ENCODE data around the gene CLDN19. TPM values are rescaled to one million over a fixed set of nuclear protein-coding genes. Genes with fewer than 3 reads are reported as not detected.
A peak's percentile ranks its signal among the peaks of the same experiment; 100 is the strongest.
"Not testable (repeated sequence)": the region's sequence is repeated elsewhere in the genome, so short reads cannot be mapped to it uniquely, and the experiment has no call there.

Gene CLDN19
- total and polyA plus RNA-seq, 4 experiments from 2014 or later = not detected

DNA sequence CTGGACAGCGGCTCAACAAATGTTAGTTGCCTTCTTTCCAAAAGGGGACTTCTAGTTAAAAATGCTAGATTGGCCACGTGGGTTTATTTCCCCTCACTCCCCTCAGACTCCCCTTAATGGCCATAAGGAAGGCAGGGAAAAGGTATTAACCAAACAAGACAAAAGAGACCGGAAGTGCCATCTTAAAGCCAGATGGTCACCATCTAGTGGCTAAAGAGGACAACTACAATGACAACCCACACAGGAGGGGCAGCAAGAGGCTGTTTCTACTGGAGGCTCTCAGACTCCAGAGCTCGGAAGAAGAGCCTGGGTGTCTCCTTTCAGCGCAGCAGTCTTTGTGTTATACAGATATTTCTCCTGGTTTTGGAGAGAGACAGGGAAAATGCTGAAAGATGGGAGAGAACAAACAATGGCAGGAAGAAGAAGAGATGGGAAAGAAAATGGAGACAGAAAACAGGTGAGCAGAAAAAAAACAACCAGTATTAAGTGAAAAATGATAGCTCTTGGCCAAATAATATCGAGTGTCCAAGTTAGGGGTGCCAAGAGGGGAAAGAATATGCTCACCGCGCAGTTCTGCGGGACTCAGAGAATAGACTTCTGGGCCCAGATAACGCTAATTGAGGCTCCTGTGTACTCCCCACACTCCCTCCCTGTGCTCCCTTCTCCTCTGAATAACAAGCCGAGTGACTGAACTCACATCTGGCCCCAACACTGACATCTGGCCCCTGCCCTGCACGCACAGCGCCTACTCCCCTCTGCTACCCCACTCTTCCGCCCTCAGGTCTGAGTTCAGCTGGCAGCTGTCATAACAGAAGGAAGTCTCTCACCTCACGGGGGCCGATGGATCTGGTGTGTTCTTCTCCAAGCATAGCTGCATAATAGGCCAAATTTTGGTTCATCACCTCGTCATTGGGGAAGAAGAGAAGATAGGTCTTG is 17.2 kb upstream of the CLDN19 start:
- no peaks in the 10 kb centered on the region for H3K9me3 ChIP-seq (ENCODE audit: control insufficient read depth in 1 of 2, low read length in 2 of 2)
- peak in 4 of 5 donors; percentile 20 to 26 (median 24) for DNase-seq
- intact Hi-C loops (cut with micrococcal nuclease) = no loop called here
- Mint-ChIP-seq H3K27me3 (no peaks in the 10 kb centered on the region), H3K27ac (peak overlapping the region in 5 of 7 donors; percentile 42 to 85 (median 70)), H3K9me3 (no peaks in the 10 kb centered on the region), H3K36me3 (peaks cover 57 to 64% of the 10 kb centered on the region in 2 donors), H3K4me1 (peaks cover 0 to 10% (median under 1%) of the 10 kb centered on the region in 4 donors), H3K4me3 (no peak overlapping the region)
- no peak overlapping the region for H3K27ac ChIP-seq (ENCODE audit: low read depth, low read length)
- ChIA-PET CTCF (ENCODE audit: partially characterized antibody) (interaction anchor here (0.6 to 2.9 kb wide), 3 partner anchors 9 to 35 kb away, joined by 3 to 18 read pairs (median 3); partner anchors contain the start of genes C1orf50 and P3H1), POLR2A (ENCODE audit: partially characterized antibody) (interaction anchor here (3.1 kb wide), 1 partner anchor 10 kb away, joined by 16 read pairs; the partner anchor contains the start of genes C1orf50 and P3H1)
- H3K27me3 ChIP-seq (ENCODE audit: insufficient read depth, low read length) = no peaks in the 10 kb centered on the region
- no peak overlapping the region for H3K4me3 ChIP-seq (ENCODE audit: low read length in 2 of 2)
- H3K4me1 ChIP-seq (ENCODE audit: insufficient read depth, low read length) = no peaks in the 10 kb centered on the region
- peaks cover 65% of the 10 kb centered on the region for H3K36me3 ChIP-seq (ENCODE audit: insufficient read depth, low read length)

DNA sequence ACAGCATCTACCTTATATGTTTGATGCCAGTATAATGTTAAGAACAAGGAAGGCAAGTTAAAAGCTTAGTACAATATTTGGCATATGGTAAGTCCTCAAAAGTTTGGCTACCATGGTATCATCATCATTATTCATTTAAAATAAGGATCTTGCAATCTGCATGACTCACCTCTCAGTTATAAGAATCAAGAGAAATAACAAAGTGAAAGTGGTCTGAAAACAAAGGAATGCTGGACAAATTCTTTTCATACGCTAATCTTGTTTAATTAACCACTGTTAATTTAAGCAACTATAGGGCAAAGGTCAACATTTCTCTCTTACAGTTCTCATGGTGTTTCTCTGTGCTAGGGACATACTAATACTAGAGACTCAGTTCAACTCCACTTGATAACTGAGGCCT is 13.0 kb upstream of the CLDN19 start:
- Mint-ChIP-seq H3K27me3 (no peaks in the 10 kb centered on the region), H3K9me3 (no peaks in the 10 kb centered on the region), H3K4me3 (no peak overlapping the region), H3K4me1 (peaks cover 0 to 10% (median under 1%) of the 10 kb centered on the region in 4 donors), H3K36me3 (peaks cover 84 to 85% of the 10 kb centered on the region in 2 donors), H3K27ac (peak overlapping the region in 1 of 7 donors; percentile 52)
- no peak overlapping the region for H3K27ac ChIP-seq (ENCODE audit: low read depth, low read length)
- no peaks in the 10 kb centered on the region for H3K27me3 ChIP-seq (ENCODE audit: insufficient read depth, low read length)
- intact Hi-C loops (cut with micrococcal nuclease) = no loop called here
- H3K4me3 ChIP-seq (ENCODE audit: low read length in 2 of 2) = no peak overlapping the region
- CTCF ChIA-PET (ENCODE audit: partially characterized antibody) = interaction anchor here (1.4 to 2.2 kb wide), 3 partner anchors 11 to 187 kb away, joined by 3 to 11 read pairs (median 3); partner anchors contain the start of genes C1orf50 and P3H1
- peaks cover 71% of the 10 kb centered on the region for H3K36me3 ChIP-seq (ENCODE audit: insufficient read depth, low read length)
- POLR2A ChIA-PET (ENCODE audit: partially characterized antibody) = no interaction called here
- H3K9me3 ChIP-seq (ENCODE audit: control insufficient read depth in 1 of 2, low read length in 2 of 2) = no peaks in the 10 kb centered on the region
- H3K4me1 ChIP-seq (ENCODE audit: insufficient read depth, low read length) = no peaks in the 10 kb centered on the region
- DNase-seq = no peak

- Histone ChIP-seq H3K27me3 (ENCODE audit: insufficient read depth, low read length) (no peaks in the 10 kb centered on the region), H3K4me1 (ENCODE audit: insufficient read depth, low read length) (no peaks in the 10 kb centered on the region), H3K36me3 (ENCODE audit: insufficient read depth, low read length) (peaks cover 63% of the 10 kb centered on the region), H3K4me3 (ENCODE audit: low read length in 2 of 2) (no peak overlapping the region), H3K27ac (ENCODE audit: low read depth, low read length) (no peak overlapping the region), H3K9me3 (ENCODE audit: control insufficient read depth in 1 of 2, low read length in 2 of 2) (no peaks in the 10 kb centered on the region)
- Mint-ChIP-seq H3K4me1 (peaks cover 0 to 10% (median under 1%) of the 10 kb centered on the region in 4 donors), H3K9me3 (no peaks in the 10 kb centered on the region), H3K36me3 (peaks cover 78 to 80% of the 10 kb centered on the region in 2 donors), H3K4me3 (no peak overlapping the region), H3K27ac (peak overlapping the region in 3 of 7 donors; percentile 18 to 57 (median 43)), H3K27me3 (no peaks in the 10 kb centered on the region)
- DNase-seq = no peak
- ChIA-PET POLR2A (ENCODE audit: partially characterized antibody) (no interaction called here), CTCF (ENCODE audit: partially characterized antibody) (interaction anchor here (1.4 to 2.2 kb wide), 3 partner anchors 10 to 186 kb away, joined by 3 to 11 read pairs (median 3); partner anchors contain the start of genes C1orf50 and P3H1)
- intact Hi-C loops (cut with micrococcal nuclease) = no loop called here
Observed at GRCh38 chr1:42752284-42752683, 12.2 kb upstream of the CLDN19 start.

- H3K4me3 Mint-ChIP-seq = peak overlapping the region in 1 of 8 donors; percentile 42
- H3K9me3 Mint-ChIP-seq; H3K4me1 Mint-ChIP-seq; POLR2A ChIA-PET (ENCODE audit: partially characterized antibody); DNase-seq; H3K27me3 ChIP-seq (ENCODE audit: insufficient read depth, low read length); H3K27me3 Mint-ChIP-seq; intact Hi-C loops (cut with micrococcal nuclease); H3K27ac ChIP-seq (ENCODE audit: low read depth, low read length); H3K9me3 ChIP-seq (ENCODE audit: control insufficient read depth in 1 of 2, low read length in 2 of 2); H3K4me3 ChIP-seq (ENCODE audit: low read length in 2 of 2); H3K4me1 ChIP-seq (ENCODE audit: insufficient read depth, low read length): not testable (repeated sequence)
- CTCF ChIA-PET (ENCODE audit: partially characterized antibody) = interaction anchor here (2.2 kb wide), 1 partner anchor 15 kb away, joined by 11 read pairs; the partner anchor contains the start of genes C1orf50 and P3H1
- H3K36me3 ChIP-seq (ENCODE audit: insufficient read depth, low read length) = peaks cover 61% of the 10 kb centered on the region
- H3K36me3 Mint-ChIP-seq = peaks cover 71 to 80% of the 10 kb centered on the region in 2 donors
- peak overlapping the region in 1 of 7 donors; percentile 20 for H3K27ac Mint-ChIP-seq
Observed at GRCh38 chr1:42751511-42752070, 11.6 kb upstream of the CLDN19 start.

DNA sequence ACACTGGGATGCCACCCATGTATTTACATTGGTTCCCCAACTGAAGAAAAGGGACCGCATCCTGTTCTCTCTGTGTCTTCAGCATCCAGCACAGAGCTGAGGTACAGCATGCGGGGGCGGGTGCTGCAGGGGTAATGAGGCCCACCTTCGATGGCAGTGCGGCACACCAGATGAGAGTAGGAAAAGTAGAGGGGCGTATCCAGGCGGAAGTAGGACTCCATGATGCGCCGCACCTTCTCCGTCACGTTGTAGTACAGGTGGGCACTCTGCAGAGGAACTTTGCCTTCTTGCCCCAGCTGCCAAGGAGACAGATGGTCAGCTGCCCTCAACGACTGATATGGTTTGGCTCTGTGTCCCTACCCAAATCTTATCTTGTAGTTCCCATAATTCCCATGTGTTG is 10.0 kb upstream of the CLDN19 start:
- H3K27me3 Mint-ChIP-seq = no peaks in the 10 kb centered on the region
- Histone ChIP-seq H3K27me3 (ENCODE audit: insufficient read depth, low read length) (no peaks in the 10 kb centered on the region), H3K9me3 (ENCODE audit: control insufficient read depth in 1 of 2, low read length in 2 of 2) (no peaks in the 10 kb centered on the region), H3K27ac (ENCODE audit: low read depth, low read length) (no peak overlapping the region), H3K4me3 (ENCODE audit: low read length in 2 of 2) (no peak overlapping the region), H3K36me3 (ENCODE audit: insufficient read depth, low read length) (peaks cover 49% of the 10 kb centered on the region), H3K4me1 (ENCODE audit: insufficient read depth, low read length) (no peaks in the 10 kb centered on the region)
- H3K4me1 Mint-ChIP-seq = peaks cover 0 to 4% (median 0%) of the 10 kb centered on the region in 4 donors
- POLR2A ChIA-PET (ENCODE audit: partially characterized antibody) = no interaction called here
- CTCF ChIA-PET (ENCODE audit: partially characterized antibody) = interaction anchor here (1.5 to 1.9 kb wide), 2 partner anchors 9 to 167 kb away, joined by 7 read pairs; no protein-coding TSS in a partner anchor
- no peak for DNase-seq
- peaks cover 56 to 71% of the 10 kb centered on the region in 2 donors for H3K36me3 Mint-ChIP-seq
- H3K4me3 Mint-ChIP-seq = no peak overlapping the region
- no peaks in the 10 kb centered on the region for H3K9me3 Mint-ChIP-seq
- no peak overlapping the region for H3K27ac Mint-ChIP-seq
- intact Hi-C loops (cut with micrococcal nuclease) = no loop called here

DNA sequence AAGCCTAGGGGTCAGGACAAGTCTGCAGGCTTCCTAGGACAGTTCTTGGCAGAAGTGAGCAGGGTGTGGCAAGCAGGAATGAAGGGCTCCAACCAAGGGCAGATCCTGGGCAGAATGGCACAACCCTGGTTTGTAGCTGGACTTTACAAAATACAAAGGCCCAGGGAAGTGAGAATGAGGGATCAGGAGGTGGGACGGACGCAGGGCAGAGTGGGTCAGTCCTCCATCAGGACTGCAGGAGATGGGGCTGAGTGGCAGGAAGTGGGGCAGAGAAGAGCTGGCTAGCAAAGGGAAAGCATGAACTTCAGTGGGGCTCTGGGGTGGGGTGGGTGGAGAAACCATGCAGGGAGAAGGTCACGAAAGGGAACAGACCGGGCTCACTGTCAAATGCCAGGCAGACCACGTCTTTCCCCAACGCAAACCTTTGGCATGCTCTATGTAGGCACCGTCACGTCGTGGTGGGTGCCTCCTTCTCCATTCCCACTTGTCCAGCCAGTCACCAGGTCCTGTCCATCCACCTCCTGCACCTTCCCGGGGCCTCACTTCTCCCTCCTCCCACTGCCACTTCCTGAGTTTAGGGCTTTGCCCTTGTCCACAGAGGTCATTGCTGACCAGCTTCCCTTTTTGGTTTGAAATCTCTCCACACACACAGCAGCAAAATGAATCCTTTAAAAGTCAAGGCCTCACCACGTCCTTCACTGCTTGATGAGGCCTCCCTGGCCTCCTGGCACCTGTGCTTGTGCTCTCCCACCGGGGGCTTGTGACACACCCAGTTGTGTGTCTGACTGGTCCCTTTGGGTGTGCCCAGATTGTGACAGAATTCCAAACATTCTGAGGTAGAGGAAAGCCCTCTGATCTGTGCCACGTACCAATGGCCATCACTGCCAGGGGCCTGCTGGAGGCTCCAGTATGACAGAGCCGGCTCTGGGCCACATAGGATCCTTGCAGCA is 8.7 kb upstream of the CLDN19 start:
- no peaks in the 10 kb centered on the region for H3K9me3 ChIP-seq (ENCODE audit: control insufficient read depth in 1 of 2, low read length in 2 of 2)
- Mint-ChIP-seq H3K9me3 (no peaks in the 10 kb centered on the region), H3K4me3 (no peak overlapping the region), H3K27me3 (no peaks in the 10 kb centered on the region), H3K27ac (peak overlapping the region in 4 of 7 donors; percentile 32 to 50 (median 38)), H3K36me3 (peaks cover 45 to 60% of the 10 kb centered on the region in 2 donors), H3K4me1 (no peaks in the 10 kb centered on the region)
- H3K4me1 ChIP-seq (ENCODE audit: insufficient read depth, low read length) = no peaks in the 10 kb centered on the region
- no peak overlapping the region for H3K27ac ChIP-seq (ENCODE audit: low read depth, low read length)
- H3K36me3 ChIP-seq (ENCODE audit: insufficient read depth, low read length) = peaks cover 39% of the 10 kb centered on the region
- H3K27me3 ChIP-seq (ENCODE audit: insufficient read depth, low read length) = no peaks in the 10 kb centered on the region
- POLR2A ChIA-PET (ENCODE audit: partially characterized antibody) = no interaction called here
- intact Hi-C loops (cut with micrococcal nuclease) = loop anchor here (5.0 kb wide), 1 partner anchor 406 kb away; no protein-coding TSS in a partner anchor
- H3K4me3 ChIP-seq (ENCODE audit: low read length in 2 of 2) = no peak overlapping the region
- CTCF ChIA-PET (ENCODE audit: partially characterized antibody) = interaction anchor here (1.1 to 3.2 kb wide), 4 partner anchors 10 to 170 kb away, joined by 3 to 15 read pairs (median 7); partner anchors contain the start of genes C1orf50 and P3H1
- no peak for DNase-seq

Data from CD4-positive, alpha-beta memory T cell (primary cell).